C4-2B (cell line): ENCODE results near the gene NDUFB5.

ENCODE experiments used
- ZFX ChIP-seq: fragments of 450-650 bp; IDR thresholded peaks from 2 replicates; pipeline ENCODE4 v1.6.1; 2017
- TF ChIP-seq, protein P1 (sequence below): fragments of 450-650 bp; conservative IDR thresholded peaks from 2 replicates; pipeline ENCODE4 v1.5.1; 2017; ENCODE audit warnings: mild to moderate bottlenecking

DNA sequence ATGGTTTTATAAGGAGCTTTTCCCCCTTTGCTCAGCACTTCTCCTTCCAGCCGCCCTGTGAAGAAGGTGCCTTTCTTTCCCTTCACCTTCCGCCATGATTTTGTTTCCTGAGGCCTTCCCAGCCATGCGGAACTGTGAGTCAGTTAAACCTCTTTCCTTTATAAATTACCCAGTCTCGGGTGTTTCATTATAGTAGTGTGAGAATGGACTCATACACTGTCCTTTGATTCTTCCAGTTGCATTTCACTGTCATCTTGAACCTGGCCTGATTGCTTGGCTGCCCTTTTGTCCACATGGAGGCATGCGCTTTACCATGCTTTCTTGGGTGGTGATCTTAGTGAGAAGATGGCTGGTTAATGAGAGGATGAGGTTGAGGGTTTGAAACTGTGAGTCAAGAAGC lies 71.5 kb downstream of the NDUFB5 start:
- TF ChIP-seq, protein P1, sequence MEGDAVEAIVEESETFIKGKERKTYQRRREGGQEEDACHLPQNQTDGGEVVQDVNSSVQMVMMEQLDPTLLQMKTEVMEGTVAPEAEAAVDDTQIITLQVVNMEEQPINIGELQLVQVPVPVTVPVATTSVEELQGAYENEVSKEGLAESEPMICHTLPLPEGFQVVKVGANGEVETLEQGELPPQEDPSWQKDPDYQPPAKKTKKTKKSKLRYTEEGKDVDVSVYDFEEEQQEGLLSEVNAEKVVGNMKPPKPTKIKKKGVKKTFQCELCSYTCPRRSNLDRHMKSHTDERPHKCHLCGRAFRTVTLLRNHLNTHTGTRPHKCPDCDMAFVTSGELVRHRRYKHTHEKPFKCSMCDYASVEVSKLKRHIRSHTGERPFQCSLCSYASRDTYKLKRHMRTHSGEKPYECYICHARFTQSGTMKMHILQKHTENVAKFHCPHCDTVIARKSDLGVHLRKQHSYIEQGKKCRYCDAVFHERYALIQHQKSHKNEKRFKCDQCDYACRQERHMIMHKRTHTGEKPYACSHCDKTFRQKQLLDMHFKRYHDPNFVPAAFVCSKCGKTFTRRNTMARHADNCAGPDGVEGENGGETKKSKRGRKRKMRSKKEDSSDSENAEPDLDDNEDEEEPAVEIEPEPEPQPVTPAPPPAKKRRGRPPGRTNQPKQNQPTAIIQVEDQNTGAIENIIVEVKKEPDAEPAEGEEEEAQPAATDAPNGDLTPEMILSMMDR: no peak
- no peak for TF ChIP-seq ZFX
